ENCODE data around the gene ENPP1.
A peak's percentile ranks its signal among the peaks of the same experiment; 100 is the strongest.
"Not testable (repeated sequence)": the region's sequence is repeated elsewhere in the genome, so short reads cannot be mapped to it uniquely, and the experiment has no call there.

ENPP1 gene

DNA sequence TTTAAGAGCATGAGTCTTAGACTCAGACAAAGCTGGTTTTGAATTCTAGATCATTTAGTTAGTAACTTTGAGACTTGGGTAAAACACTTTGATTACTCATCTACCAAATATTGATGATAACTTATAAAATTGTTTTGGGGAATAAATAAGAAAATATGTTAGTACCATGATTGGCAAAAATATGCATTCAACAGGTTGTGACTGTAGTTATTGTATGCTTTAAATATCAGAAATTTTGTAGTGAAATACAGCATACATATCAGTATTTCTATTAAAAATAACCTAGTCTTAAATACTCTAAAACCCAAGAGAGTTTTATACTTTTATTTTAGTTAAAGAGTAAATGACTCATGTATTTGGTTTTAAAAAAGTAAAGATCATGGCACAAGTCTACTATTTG, 68.7 kb downstream of the ENPP1 start:
- DNase-seq (ENCODE audit: low read depth) = no peak

DNA sequence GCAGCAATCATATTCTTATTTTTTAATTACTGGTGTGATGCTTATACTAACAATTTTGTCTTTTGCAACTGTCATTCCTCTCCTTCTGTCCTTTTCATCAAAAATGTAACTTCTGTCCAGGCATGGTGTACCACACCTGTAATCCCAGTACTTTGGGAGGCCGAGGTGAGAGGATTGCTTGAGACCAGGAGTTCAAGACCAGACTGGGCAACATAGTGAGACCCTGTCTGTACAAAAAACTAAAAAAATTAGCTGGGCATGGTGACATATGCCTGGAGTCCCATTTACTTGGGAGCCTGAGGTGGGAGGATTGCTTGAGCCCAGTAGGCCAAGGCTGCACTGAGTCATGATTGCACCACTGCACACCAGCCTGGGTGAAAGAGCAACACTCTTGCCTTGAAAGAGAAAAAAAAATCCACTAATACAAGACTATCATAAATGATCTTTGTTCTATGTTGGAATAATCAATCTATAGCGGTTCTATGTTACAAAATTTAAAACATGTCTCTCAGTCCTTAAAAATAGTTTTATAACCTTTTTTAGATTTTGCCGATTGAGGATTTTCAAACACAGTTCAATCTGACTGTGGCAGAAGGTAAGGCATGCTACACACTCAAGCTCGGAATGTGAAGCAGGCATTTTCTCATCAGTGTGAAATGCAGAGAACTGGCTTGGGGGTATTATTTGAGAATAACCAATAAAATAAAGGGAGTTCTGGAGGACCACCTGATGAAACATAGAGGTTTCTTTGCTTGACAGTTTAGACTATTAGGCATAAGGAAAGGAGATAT, 70.4 kb downstream of the ENPP1 start:
- no peak for DNase-seq (ENCODE audit: low read depth)

DNA sequence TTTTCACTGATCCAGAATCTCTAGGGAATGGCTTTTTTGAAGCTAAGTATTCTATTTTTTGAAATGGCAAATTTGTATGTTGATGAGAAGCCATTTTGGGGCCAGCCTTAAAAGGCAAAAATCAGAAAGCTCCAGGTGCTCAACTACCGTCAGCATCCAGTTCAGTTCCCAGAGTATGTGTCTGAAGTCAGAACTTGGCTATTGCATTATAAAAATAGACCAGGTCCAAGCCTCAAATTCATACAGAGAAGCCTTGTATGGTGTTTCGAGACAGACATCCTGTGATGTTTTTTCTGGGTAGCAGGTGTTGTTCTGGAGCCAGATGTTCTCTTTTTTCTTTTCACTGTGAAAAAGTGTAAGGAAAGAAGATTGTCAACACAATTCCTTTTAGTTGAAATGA, 75.2 kb downstream of the ENPP1 start:
- DNase-seq (ENCODE audit: low read depth) = no peak

DNA sequence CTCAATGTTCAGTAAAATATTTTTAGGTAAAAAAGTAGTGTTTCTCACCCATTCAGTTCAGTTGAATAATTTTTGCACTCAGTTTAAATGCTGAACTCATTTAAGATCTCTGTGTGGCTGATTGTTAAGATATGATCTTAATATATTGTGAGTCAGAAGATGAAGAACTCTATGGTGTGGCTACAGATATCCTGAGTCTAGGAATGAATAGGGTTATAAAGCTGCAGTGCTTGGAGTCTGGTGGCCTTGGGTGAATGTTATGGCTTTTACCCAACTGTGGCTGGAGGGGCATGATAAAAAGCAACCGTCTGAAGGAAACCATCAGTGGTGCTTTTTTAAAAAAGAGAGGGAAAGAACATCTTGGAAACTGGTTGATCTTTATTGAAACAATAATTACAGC, 77.4 kb downstream of the ENPP1 start:
- DNase-seq (ENCODE audit: low read depth) = no peak

DNA sequence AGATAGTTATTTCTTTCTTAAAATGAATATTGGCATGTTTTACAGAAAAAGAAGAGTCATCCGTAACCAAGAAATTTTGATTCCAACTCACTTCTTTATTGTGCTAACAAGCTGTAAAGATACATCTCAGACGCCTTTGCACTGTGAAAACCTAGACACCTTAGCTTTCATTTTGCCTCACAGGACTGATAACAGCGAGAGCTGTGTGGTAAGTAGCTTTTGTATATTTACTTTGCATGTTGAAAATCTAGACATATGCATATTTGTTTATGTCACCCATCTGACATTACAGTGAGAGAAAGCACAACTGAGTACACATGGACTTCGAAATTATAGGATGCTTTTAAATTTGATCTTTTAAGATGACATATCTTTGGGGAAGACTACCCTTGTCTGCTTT, 78.7 kb downstream of the ENPP1 start:
- no peak for DNase-seq (ENCODE audit: low read depth)

DNA sequence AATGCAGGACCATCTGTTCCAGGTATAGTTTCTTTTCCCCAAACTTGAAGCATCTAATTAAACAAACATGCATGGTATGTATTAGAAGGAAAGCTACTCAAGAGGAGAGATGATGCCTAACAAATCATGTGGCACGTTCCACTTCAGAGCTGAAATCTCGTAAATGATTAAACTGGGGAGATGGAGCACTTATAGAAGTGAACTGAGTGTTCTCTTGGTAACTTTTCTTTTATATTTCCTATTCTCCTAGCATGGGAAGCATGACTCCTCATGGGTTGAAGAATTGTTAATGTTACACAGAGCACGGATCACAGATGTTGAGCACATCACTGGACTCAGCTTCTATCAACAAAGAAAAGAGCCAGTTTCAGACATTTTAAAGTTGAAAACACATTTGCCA, 82.3 kb downstream of the ENPP1 start:
- DNase-seq (ENCODE audit: low read depth) = no peak

DNA sequence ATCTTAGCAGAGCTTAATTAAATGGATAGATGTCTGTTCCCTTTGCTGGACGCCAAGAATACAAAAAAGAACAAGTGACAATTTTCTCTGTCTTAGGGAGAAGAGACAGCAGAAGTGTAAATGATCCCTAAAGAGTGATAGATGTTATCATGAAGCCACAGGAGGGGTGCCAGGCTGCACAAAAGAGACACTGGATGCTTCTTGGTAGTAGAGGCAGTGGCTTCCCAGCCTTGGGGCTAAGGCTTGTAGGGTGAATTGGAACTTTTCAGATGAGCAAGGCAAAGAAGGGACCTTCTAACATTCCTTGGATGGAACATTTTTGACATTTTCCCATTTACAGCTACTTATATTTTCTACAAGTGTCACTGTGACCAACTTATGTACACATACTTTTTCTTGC, 85.4 kb downstream of the ENPP1 start:
- no peak for DNase-seq (ENCODE audit: low read depth)

DNA sequence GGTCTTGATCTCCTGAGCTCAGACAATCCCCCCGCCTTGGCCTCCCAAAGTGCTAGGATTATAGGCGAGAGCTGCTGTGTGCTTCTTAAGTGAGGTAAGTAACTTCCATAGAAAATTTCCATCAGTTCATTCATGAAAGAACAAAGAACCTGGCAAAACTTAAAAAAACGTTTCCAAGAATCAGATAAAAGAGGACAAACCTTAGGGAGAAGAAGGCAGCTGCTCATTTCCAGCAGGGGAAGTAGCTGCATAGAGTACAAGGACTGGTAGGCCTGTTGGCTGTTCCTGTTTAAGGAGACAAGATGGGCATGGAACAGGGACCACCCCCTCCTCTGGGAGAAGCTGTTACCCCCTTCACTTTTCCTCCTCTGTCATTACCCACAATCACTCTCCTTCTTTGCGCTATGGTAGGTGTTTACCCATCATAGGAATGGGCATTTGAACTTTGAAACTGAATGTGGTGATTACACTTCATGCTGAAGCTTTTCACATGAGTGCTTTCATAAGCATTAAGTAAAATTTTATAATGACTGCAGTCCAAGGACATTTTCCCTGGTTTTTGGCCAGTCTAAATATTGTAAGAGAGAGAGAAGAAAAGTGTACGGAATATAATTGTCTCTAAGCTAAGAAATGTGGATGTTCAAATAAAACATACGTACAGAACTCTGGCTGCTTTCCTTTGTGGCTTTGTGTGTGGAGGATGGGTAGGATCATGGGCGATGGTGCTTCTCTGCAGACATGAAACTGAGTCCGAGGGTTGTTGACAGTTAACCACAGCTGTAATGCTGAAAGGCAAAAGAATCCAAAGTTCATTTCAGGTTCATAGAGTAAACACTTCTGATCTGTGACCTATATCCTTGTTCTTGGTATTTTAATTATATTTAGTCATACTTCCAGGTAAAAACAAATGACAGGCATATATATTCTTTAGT, 86.9 kb downstream of the ENPP1 start:
- no peak for DNase-seq (ENCODE audit: low read depth)

DNA sequence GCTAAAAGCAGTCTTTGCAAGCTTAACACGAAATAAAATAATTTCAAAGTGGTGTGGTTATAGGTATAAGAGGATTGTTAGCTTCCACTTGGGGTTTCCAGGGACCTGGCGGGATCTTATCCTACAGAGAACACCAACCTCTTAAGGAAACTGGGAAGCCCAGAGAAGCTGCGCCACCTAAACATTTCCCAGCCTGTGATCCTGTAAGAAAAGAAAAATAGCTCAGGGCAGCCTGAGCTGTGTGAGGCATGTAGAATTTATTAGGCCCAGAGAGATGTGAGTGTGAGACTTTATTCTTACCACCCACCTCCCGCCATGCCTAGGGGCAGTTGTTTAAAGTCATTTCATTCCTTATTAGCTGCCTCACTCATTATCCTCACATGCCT, 89.2 kb downstream of the ENPP1 start:
- no peak for DNase-seq (ENCODE audit: low read depth)

DNA sequence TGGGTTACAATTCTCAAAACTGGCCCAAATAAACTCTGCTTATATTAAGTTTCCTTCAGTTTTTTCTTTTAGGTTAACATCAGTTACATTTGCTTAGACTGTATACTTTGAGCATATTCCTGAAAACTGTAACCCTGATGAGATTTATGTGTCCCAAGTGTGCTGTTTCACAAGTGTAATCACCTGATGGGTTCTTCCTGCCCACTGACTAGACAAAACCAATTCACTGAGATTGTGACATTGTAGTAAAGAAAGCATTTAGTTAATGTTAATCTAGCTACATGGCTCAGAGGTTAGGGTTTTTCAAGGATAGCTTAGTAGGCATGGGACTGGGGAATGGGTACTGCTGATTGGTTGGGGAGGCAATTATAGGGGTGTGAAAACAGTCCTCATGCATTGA, 89.8 kb downstream of the ENPP1 start:
- DNase-seq (ENCODE audit: low read depth) = no peak

DNA sequence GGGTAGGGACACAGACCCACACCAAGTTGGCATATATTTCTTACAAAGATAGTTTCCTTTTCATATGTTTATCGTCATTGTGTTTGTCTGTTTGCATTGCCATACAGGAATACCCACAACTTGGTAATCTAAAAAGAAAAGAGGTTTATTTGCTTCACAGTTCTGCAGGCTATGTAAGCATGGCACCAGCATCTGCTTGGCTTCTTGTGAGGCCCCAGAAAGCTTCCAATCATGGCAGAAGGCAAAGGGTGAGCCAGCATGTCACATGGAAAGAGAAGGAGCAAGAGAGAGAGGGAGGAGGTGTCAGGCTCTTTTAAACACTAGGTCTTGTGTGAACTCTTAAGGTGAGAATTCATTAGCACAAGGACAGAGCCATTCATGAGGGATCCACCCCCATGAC, 90.9 kb downstream of the ENPP1 start:
- no peak for DNase-seq (ENCODE audit: low read depth)

DNA sequence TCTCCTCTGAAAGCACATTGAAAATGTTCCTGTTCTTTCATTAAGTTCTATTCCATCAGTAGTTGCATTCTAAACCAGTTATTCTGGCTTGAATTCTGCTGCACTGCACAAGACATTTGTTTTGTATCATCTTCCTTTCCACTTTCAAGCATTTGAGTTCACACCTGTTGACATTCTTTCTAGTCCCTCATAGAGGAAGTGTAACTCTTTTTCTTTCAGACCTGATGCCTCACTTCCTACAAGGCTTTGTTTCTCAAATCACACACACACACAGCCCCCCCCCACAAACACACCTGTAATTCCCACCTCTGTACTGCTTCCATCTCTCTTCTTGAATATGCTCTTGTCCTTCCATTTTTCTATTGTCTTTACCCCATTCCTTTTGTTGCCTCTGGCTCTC, 92.4 kb downstream of the ENPP1 start:
- no peak for DNase-seq (ENCODE audit: low read depth)

DNA sequence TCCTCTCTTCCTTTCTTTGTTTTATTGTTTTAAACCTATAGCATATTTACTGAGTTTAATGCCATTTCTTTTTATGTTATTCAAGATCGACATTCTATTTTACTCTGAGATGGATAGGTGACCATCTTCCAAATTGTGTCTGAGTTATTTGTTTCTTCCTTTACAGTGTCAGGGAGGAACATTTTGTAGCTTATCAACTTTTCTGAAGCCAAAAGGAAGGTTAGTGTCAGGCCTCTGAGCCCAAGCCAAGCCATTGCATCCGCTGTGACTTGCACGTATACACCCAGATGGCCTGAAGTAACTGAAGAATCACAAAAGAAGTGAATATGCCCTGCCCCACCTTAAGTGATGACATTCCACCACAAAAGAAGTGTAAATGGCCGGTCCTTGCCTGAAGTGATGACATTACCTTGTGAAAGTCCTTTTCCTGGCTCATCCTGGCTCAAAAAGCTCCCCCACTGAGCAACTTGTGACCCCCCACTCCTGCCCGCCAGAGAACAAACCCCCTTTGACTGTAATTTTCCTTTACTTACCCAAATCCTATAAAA, 93.6 kb downstream of the ENPP1 start:
- DNase-seq (ENCODE audit: low read depth) = not testable (repeated sequence)

DNA sequence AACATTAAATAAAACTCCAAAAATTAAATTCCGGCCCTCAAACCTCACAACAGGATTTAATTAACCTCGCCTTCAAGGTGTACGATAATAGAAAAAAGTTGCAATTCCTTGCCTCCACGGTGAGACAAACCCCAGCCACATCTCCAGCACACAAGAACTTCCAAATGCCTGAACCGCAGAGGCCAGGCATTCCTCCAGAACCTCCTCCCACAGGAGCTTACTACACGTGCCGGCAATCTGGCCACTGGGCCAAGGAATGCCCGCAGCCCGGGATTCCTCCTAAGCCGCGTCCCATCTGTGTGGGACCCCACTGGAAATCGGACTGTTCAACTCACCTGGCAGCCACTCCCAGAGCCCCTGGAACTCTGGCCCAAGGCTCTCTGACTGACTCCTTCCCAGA, 95.9 kb downstream of the ENPP1 start:
- DNase-seq (ENCODE audit: low read depth) = not testable (repeated sequence)

DNA sequence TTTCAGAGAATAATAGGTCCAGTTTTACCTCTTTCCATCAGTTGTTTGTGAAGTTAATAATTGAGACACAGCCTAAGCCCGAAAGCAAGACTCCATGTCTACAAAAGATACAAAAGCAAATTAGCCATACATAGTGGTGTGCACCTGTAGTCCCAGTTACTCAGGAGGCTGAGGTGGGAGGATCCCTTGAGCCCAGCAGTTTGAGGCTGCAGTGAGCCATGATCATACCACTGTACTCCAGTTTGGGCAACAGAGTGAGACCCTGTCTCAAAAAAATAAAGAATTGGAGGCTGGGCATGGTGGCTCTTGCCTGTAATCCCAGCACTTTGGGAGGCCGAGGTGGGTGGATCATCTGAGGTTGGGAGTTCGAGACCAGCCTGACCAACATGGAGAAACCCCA, 101.0 kb downstream of the ENPP1 start:
- not testable (repeated sequence) for DNase-seq (ENCODE audit: low read depth)

DNA sequence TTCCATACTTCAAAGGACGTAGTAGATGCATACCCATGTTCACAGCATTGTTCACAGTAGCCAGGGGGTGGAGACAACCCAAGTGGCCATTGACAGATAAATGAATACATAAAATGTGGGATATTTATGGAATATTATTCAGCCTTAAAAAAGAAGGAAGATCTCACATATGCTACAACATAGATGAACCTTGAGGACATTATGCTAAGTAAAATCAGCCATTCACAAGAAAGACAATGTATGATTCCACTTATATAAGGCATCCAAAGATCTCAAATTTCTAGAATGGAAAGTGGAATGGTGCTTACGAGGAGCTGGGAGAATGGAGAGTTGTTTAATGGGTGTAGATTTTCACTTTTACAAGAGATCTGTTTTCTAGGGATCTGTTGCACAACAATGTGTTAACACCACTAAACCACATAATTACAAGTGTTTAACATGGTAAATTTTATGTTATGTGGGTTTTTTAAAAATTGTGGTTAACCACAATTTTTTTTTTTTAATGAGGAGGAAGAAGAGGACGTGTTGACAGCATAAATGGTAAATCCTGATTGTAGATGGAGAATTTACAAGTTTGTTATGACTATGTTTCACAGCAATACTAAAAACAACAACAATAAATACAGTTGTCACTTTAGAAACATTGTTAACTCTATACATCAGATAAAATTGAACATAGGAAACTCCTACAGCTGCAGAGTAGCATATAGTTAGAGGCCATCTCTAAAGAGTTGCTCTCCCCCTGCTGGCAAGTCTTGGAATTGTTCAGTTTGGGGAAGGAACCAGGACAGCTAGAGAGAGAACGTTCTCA, 101.8 kb downstream of the ENPP1 start:
- DNase-seq (ENCODE audit: low read depth) = peak; percentile 50

DNA sequence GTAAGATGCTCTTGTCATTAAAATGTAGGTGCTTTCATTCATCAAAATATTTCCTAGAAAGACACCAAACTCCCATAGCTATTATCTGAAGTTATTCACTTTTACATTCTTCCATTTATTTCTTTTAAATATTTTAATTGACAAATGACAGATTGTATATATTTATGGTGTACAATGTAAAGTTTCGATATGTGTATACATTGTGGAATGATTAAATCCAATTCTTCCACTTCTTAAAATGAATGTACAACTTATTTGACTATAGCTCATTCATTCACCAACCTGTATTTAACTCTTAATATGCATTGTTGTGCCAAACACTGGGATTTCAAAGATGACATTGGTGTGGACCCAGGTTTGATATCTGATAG, 102.4 kb downstream of the ENPP1 start:
- no peak for DNase-seq (ENCODE audit: low read depth)

DNA sequence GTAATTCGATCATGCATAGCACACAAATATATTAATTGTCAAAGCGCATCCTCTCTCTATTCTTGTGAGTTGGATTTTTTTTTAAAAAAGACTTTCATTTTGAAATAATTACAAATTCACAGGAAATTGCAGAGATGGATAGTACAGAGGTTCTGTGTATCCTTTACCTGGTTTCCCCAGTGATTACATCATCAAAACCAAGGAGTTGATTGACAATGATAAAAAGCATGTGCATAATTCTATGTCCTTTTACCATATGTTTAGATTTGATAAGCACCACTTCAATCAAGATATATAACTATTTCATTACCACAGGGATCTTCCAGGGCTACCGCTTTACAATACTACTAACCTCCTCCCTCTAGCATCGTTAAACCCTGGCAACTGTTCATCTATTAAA, 103.1 kb downstream of the ENPP1 start:
- no peak for DNase-seq (ENCODE audit: low read depth)

DNA sequence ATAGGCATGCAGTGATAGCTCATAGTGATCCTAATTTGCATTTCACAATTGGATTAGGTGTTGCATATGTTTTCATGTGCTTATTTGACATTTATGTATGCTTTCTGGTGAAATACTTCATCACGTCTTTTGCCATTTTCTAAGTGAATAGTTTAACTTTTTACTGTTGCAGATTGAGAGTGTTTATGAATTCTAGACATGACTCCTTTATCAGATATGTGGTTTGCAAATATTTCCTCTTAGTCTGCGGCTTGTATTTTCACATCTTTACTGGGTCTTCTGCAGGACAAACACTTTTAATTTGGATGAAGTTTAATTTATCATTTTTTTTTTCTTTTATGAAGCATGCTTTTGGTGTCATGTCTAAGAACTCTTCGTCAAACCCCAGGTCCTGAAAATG, 104.1 kb downstream of the ENPP1 start:
- DNase-seq (ENCODE audit: low read depth) = no peak

DNA sequence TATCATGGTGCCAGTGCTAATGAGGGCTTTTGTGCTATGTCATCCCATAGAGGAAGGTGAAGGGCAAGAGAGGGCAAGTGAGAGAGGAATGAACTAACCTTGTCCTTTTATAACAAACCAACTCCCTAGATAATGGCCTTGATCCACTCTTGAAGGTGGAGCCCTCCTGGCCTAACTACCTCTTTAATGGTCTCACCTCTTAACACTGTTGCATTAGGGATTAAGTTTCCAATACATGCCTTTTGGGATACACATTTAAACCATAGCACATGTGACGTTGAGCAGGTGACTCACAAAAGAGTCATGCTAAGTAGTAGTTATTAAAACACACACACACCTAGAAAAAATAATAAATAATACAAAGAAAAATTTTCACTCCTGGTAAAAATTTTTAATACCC, 106.4 kb downstream of the ENPP1 start:
- no peak for DNase-seq (ENCODE audit: low read depth)

DNA sequence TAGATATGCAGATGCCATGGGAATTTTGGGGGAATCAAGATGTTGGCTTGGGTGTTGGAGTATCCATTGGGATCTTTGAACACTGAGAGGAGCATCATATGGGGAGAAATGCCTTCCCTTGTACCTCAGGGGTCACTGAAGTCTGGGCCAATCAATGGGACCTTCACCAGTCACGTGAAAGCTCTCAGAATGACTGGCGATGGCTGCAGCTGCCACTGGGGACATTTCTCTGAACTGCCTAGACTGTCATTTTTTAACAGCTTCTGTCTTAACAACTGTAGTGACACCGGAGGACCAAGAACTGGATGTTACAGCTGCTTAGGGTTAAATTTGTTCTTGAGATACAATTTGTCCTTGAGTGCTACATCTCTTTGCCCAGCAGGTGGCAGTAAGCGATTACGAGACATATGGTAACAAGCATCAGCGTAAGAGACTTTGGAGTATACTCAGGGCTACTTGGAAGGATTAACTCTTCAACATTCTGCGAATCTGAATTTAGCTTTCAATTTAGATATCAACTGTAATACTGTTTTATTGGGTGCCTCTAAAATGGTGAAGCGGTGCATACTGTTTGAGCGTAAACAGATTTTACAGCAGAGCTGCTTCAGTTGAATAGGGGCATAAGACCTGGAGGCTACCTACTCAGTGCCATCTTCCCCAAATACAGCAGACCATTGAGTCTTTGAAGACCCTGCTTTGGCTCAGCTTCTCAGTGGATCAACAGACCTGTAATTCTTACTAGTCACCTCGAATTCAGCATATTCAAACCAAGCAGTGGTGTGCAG, 107.3 kb downstream of the ENPP1 start:
- peak; percentile 77 for DNase-seq (ENCODE audit: low read depth)
